ENCODE results near the gene PAGE2.
"Not testable (repeated sequence)": the region's sequence is repeated elsewhere in the genome, so short reads cannot be mapped to it uniquely, and the experiment has no call there.

DNA sequence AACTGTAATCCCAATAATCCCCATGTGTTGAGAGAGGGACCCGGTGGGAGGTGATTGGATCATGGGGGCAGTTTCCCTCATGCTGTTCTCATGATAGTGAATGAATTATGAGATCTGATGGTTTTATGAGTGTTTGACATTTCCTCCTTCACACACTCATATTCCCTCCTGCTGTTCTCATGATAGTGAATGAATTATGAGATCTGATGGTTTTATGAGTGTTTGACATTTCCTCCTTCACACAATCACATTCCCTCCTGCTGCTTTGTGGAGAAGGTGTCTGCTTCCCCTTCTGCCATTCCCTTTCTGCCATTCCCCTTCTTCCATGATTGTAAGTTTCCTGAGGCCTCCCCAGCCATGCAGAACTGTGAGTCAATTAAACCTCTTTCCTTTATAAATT, 52.0 kb downstream of the PAGE2 start:
- not testable (repeated sequence) for TF ChIP-seq POLR2AphosphoS5, POLR2A (IDR thresholded peaks at IDR 0.05; ENCODE audit: low read depth, low read length)

Measured in GM12891 (cell line).